Gastrocnemius medialis (tissue), 4 donors: ENCODE results near the gene ATP4B.

Source experiments
- CTCF ChIP-seq, 5 experiments: fragments of 450-650 bp in 3 of 5; fragments of 200-600 bp in 2 of 5; sonication (generic) in 2 of 5; IDR thresholded peaks in 4 of 5; conservative IDR thresholded peaks in 1 of 5; 1 replicate in 4 of 5; 2 replicates in 1 of 5; pipeline ENCODE4 v1.5.1; 2016 to 2019; ENCODE audit warnings: antibody characterized with exemption in 5 of 5, mild to moderate bottlenecking in 3 of 5, moderate library complexity in 3 of 5
- POLR2A ChIP-seq, 2 donors: fragments of 450-650 bp; IDR thresholded peaks; one replicate each; pipeline ENCODE4 v1.6.1; 2017; ENCODE audit warnings: antibody characterized with exemption in 2 of 2, mild to moderate bottlenecking in 2 of 2, moderate library complexity in 2 of 2

- TF ChIP-seq CTCF (IDR thresholded peaks at IDR 0.05 in 4 of 5, conservative IDR thresholded peaks at IDR 0.05 in 1 of 5) (no peak), POLR2A (IDR thresholded peaks at IDR 0.05) (no peak)
These were observed 30.9 kb downstream of the ATP4B start for GRCh38 chr13:113627136-113627535.
